CD14-positive monocyte (primary cell): ENCODE measurements around the gene SERPINB8. TPM values are rescaled to one million over a fixed set of nuclear protein-coding genes. Genes with fewer than 3 reads are reported as not detected.

ENCODE experiments used
- DNase-seq, 3 donors: peaks; one replicate each; pipeline ENCODE4 v3.0.0-alpha.2; 2011 to 2022
- H2AFZ ChIP-seq: 2 replicates; pipeline ENCODE4 v1.6.0; 2012; ENCODE audit warnings: mild to moderate bottlenecking, low read depth, low read length, inconsistent platforms; ENCODE audit not compliant: insufficient read depth, poor library complexity, severe bottlenecking
- H3K27ac ChIP-seq, 2 donors: 1 replicate in 1 of 2; 2 replicates in 1 of 2; pipeline ENCODE4 v1.5.1; 2012 to 2013; ENCODE audit warnings: low read length in 2 of 2, control low read depth in 1 of 2, inconsistent platforms in 1 of 2, low read depth in 1 of 2, mild to moderate bottlenecking in 1 of 2
- H3K27me3 ChIP-seq, 2 donors: one replicate each; pipeline versions ENCODE4 v1.6.0 to v1.6.1; 2011 to 2013; ENCODE audit warnings: low read length in 2 of 2; ENCODE audit not compliant: control insufficient read depth in 2 of 2, insufficient read depth in 2 of 2
- H3K36me3 ChIP-seq, 2 donors: replicated peaks in 1 of 2; 1 replicate in 1 of 2; 2 replicates in 1 of 2; pipeline versions ENCODE4 v1.5.1 to v1.6.1; 2012 to 2013; ENCODE audit warnings: low read length in 2 of 2, control low read depth in 1 of 2, inconsistent platforms in 1 of 2, mild to moderate bottlenecking in 1 of 2; ENCODE audit not compliant: insufficient read depth in 2 of 2, control insufficient read depth in 1 of 2
- H3K4me1 ChIP-seq, 2 donors: 1 replicate in 1 of 2; 2 replicates in 1 of 2; pipeline versions ENCODE4 v1.5.1 to v1.6.1; 2012 to 2013; ENCODE audit warnings: low read length in 2 of 2, control low read depth in 1 of 2, inconsistent platforms in 1 of 2, mild to moderate bottlenecking in 1 of 2, moderate library complexity in 1 of 2; ENCODE audit not compliant: insufficient read depth in 2 of 2, control insufficient read depth in 1 of 2
- H3K4me2 ChIP-seq: replicated peaks from 2 replicates; pipeline ENCODE3; 2012; ENCODE audit warnings: low read length, moderate library complexity, mild to moderate bottlenecking; ENCODE audit not compliant: poor library complexity, severe bottlenecking; ENCODE audit errors: extremely low read depth
- H3K4me3 ChIP-seq, 3 experiments: fragments of 200-600 bp in 1 of 3; sonication (generic) in 1 of 3; replicated peaks in 1 of 3; 1 replicate in 2 of 3; 2 replicates in 1 of 3; pipeline ENCODE4 v1.5.1; 2011 to 2013; ENCODE audit warnings: low read length in 3 of 3, mild to moderate bottlenecking in 3 of 3, control low read depth in 2 of 3, low read depth in 2 of 3, inconsistent platforms in 1 of 3, moderate library complexity in 1 of 3
- H3K79me2 ChIP-seq: 2 replicates; pipeline ENCODE4 v1.6.0; 2012; ENCODE audit warnings: mild to moderate bottlenecking, control low read depth, inconsistent platforms, low read length, moderate library complexity; ENCODE audit not compliant: insufficient read depth
- H3K9ac ChIP-seq: 2 replicates; pipeline ENCODE4 v1.6.0; 2017; ENCODE audit warnings: low read length, mild to moderate bottlenecking; ENCODE audit not compliant: insufficient read depth, poor library complexity, severe bottlenecking
- H3K9me3 ChIP-seq, 2 donors: replicated peaks in 1 of 2; 1 replicate in 1 of 2; 2 replicates in 1 of 2; pipeline versions ENCODE4 v1.5.1 to v1.6.1; 2012 to 2013; ENCODE audit warnings: low read length in 2 of 2, control low read depth in 1 of 2; ENCODE audit not compliant: control insufficient read depth in 1 of 2, insufficient read depth in 1 of 2
- H4K20me1 ChIP-seq: 2 replicates; pipeline ENCODE4 v1.6.0; 2012; ENCODE audit warnings: mild to moderate bottlenecking, low read length, control low read depth, moderate library complexity; ENCODE audit not compliant: insufficient read depth
- H3K27ac Mint-ChIP-seq, 7 donors: one replicate each; pipeline ENCODE4 v1.8.0; 2020; ENCODE audit warnings: mild to moderate bottlenecking in 7 of 7, mixed read lengths in 7 of 7, moderate library complexity in 6 of 7, inconsistent platforms in 2 of 7
- H3K27me3 Mint-ChIP-seq, 3 donors: one replicate each; pipeline ENCODE4 v1.8.0; 2021 to 2022; ENCODE audit warnings: low read depth in 3 of 3, mild to moderate bottlenecking in 3 of 3, mixed read lengths in 3 of 3, moderate library complexity in 3 of 3, inconsistent platforms in 1 of 3
- H3K36me3 Mint-ChIP-seq, 2 donors: one replicate each; pipeline ENCODE4 v1.8.0; 2020; ENCODE audit warnings: mixed read lengths in 2 of 2, inconsistent platforms in 1 of 2, mild to moderate bottlenecking in 1 of 2
- H3K4me1 Mint-ChIP-seq: one replicate; pipeline ENCODE4 v1.8.0; 2020; ENCODE audit warnings: mild to moderate bottlenecking, mixed read lengths
- H3K4me3 Mint-ChIP-seq, 2 donors: one replicate each; pipeline ENCODE4 v1.8.0; 2020; ENCODE audit warnings: mild to moderate bottlenecking in 2 of 2, mixed read lengths in 2 of 2, moderate library complexity in 1 of 2
- H3K9me3 Mint-ChIP-seq, 7 donors: one replicate each; pipeline ENCODE4 v1.8.0; 2020 to 2022; ENCODE audit warnings: mixed read lengths in 7 of 7, mild to moderate bottlenecking in 6 of 7, moderate library complexity in 6 of 7, inconsistent platforms in 2 of 7
- CTCF ChIP-seq: fragments of 200-600 bp; IDR thresholded peaks from one replicate; pipeline ENCODE4 v1.8.0; 2022; ENCODE audit warnings: antibody characterized with exemption, mild to moderate bottlenecking
- WGBS: methylation state at CpG from one replicate; pipeline ENCODE4 v1.1.5; 2013; ENCODE audit warnings: missing lambda C conversion rate; ENCODE audit not compliant: insufficient coverage; 5-methylcytosine and 5-hydroxymethylcytosine counted together
- intact Hi-C, 2 donors: fragments of 100-400 bp; cut with micrococcal nuclease; formaldehyde crosslinking; loops; one replicate each; pipeline versions ENCODE4 v1.15.0 to v1.15.1; 2023
- polyA plus RNA-seq, 3 donors: library from polyadenylated mRNA; depleted of rRNA in 1 of 3; unstranded in 2 of 3; stranded (reverse) in 1 of 3; fragments of 300-500 nt in 2 of 3; fragments of >200 nt in 1 of 3; fragmentation: Illumina TruSeq in 2 of 3; gene quantifications; 1 replicate in 2 of 3; 2 replicates in 1 of 3; pipeline ENCODE4 v1.2.3, GENCODE V29; 2012 to 2021

SERPINB8 gene
- polyA plus RNA-seq, 3 donors = 30.3 to 141 (median 115) TPM

GRCh38 chr18:63956755-63957154 lies 13.1 kb upstream of the SERPINB8 start:
- H3K36me3 ChIP-seq = no peaks in the 10 kb centered on the region
- no peaks in the 10 kb centered on the region for H3K27me3 ChIP-seq
- Mint-ChIP-seq H3K36me3 (no peaks in the 10 kb centered on the region), H3K27me3 (no peaks in the 10 kb centered on the region), H3K27ac (no peak overlapping the region), H3K4me3 (no peak overlapping the region), H3K4me1 (peaks cover 11% of the 10 kb centered on the region), H3K9me3 (peaks cover 0 to 3% (median 0%) of the 10 kb centered on the region in 7 donors)
- no peaks in the 10 kb centered on the region for H3K9me3 ChIP-seq
- no peaks in the 10 kb centered on the region for H4K20me1 ChIP-seq
- no peak overlapping the region for H2AFZ ChIP-seq
- no CpG with 5 or more reads among the region's 4 CpGs for WGBS
- intact Hi-C loops = no loop called here
- H3K27ac ChIP-seq = no peak overlapping the region
- no peak for DNase-seq
- peaks cover 6 to 10% of the 10 kb centered on the region in 2 donors for H3K4me1 ChIP-seq
- no peak overlapping the region for H3K9ac ChIP-seq
- no peak overlapping the region for H3K4me3 ChIP-seq
- H3K4me2 ChIP-seq = no peak overlapping the region
- no peaks in the 10 kb centered on the region for H3K79me2 ChIP-seq
- TF ChIP-seq CTCF = no peak

- Histone ChIP-seq H3K4me2 (no peak overlapping the region), H2AFZ (no peak overlapping the region), H3K79me2 (peaks cover 5% of the 10 kb centered on the region), H3K27me3 (no peaks in the 10 kb centered on the region), H3K27ac (no peak overlapping the region), H3K36me3 (no peaks in the 10 kb centered on the region), H3K9ac (no peak overlapping the region), H4K20me1 (no peaks in the 10 kb centered on the region), H3K9me3 (no peaks in the 10 kb centered on the region), H3K4me1 (peaks cover 19 to 26% of the 10 kb centered on the region in 2 donors), H3K4me3 (no peak overlapping the region)
- DNase-seq = no peak
- Mint-ChIP-seq H3K9me3 (no peaks in the 10 kb centered on the region), H3K27ac (no peak overlapping the region), H3K27me3 (peaks cover 0 to 5% (median 0%) of the 10 kb centered on the region in 3 donors), H3K36me3 (no peaks in the 10 kb centered on the region), H3K4me1 (peaks cover 25% of the 10 kb centered on the region), H3K4me3 (no peak overlapping the region)
- TF ChIP-seq CTCF = no peak
- WGBS = no CpG with 5 or more reads among the region's 1 CpG
- intact Hi-C loops = no loop called here
Measured at GRCh38 chr18:63960891-63961290, 9.0 kb upstream of the SERPINB8 start.
